ENCODE results near the gene ABCA6.

The ABCA6 gene

GRCh38 chr17:69060822-69061221, 80.9 kb downstream of the ABCA6 start, which contains the start of gene ABCA9:
Gene ABCA9, minus strand, starts transcription at chr17:69060927. Its CDS starts 9,801 bp downstream, at chr17:69051126.
- Histone ChIP-seq H3K9me3 (replicated peaks in 1 of 2; ENCODE audit: control insufficient read depth in 2 of 2, insufficient read depth in 1 of 2, low read depth in 1 of 2, low read length in 2 of 2) (peaks cover 0 to 4% of the 10 kb centered on the region in 2 donors), H3K4me1 (ENCODE audit: control insufficient read depth in 2 of 2, insufficient read depth in 1 of 2, low read depth in 1 of 2, low read length in 2 of 2) (peaks cover 0 to 10% of the 10 kb centered on the region in 2 donors), H3K4me3 (ENCODE audit: low read length in 2 of 2) (no peak within 1 kb of the TSS), H3K14ac (ENCODE audit: low read length) (no peak within 1 kb of the TSS), H2AFZ (ENCODE audit: low read length) (peak within 1 kb of the TSS; percentile 85), H3K18ac (ENCODE audit: low read length) (no peak within 1 kb of the TSS), H2AK5ac (ENCODE audit: low read depth, low read length) (no peak within 1 kb of the TSS), H4K91ac (ENCODE audit: low read depth, low read length, poor library complexity) (no peak within 1 kb of the TSS), H3K4ac (ENCODE audit: low read length) (no peak within 1 kb of the TSS), H2BK12ac (ENCODE audit: low read length) (no peak within 1 kb of the TSS), H3K27me3 (ENCODE audit: control insufficient read depth in 3 of 3, insufficient read depth in 3 of 3, low read depth in 1 of 3, low read length in 3 of 3) (no peaks in the 10 kb centered on the region), H3K4me2 (ENCODE audit: insufficient read depth, low read length, poor library complexity, severe bottlenecking) (no peak within 1 kb of the TSS), H4K8ac (ENCODE audit: low read depth, low read length) (no peak within 1 kb of the TSS), H2BK120ac (ENCODE audit: low read depth, low read length) (no peak within 1 kb of the TSS), H3K36me3 (replicated peaks in 1 of 2; ENCODE audit: control insufficient read depth in 2 of 2, insufficient read depth in 2 of 2, low read length in 2 of 2) (no peaks in the 10 kb centered on the region), H3K27ac (replicated peaks; ENCODE audit: low read length) (no peak within 1 kb of the TSS), H2BK5ac (ENCODE audit: low read length) (no peak within 1 kb of the TSS), H3K9ac (ENCODE audit: low read depth, low read length, poor library complexity) (no peak within 1 kb of the TSS), H2BK15ac (ENCODE audit: low read length) (no peak within 1 kb of the TSS), H3K79me1 (ENCODE audit: low read depth, low read length) (no peaks in the 10 kb centered on the region), H3K23ac (ENCODE audit: low read depth, low read length, poor library complexity) (no peak within 1 kb of the TSS)
- WGBS, 2 donors (ENCODE audit: extremely low coverage in 2 of 2, insufficient read length in 2 of 2, insufficient replicate concordance in 1 of 2): no CpG with 5 or more reads among the region's 2 CpGs
- DNase-seq (ENCODE audit: low spot score): no peak

- Histone ChIP-seq H4K91ac (ENCODE audit: low read depth, low read length, poor library complexity) (no peak overlapping the region), H3K79me1 (ENCODE audit: low read depth, low read length) (no peaks in the 10 kb centered on the region), H3K36me3 (replicated peaks in 1 of 2; ENCODE audit: control insufficient read depth in 2 of 2, insufficient read depth in 2 of 2, low read length in 2 of 2) (no peaks in the 10 kb centered on the region), H2BK15ac (ENCODE audit: low read length) (no peak overlapping the region), H2BK120ac (ENCODE audit: low read depth, low read length) (no peak overlapping the region), H3K14ac (ENCODE audit: low read length) (no peak overlapping the region), H3K4ac (ENCODE audit: low read length) (no peak overlapping the region), H2AFZ (ENCODE audit: low read length) (peak overlapping the region; percentile 37), H3K9ac (ENCODE audit: low read depth, low read length, poor library complexity) (no peak overlapping the region), H3K18ac (ENCODE audit: low read length) (no peak overlapping the region), H4K8ac (ENCODE audit: low read depth, low read length) (no peak overlapping the region), H3K9me3 (replicated peaks in 1 of 2; ENCODE audit: control insufficient read depth in 2 of 2, insufficient read depth in 1 of 2, low read depth in 1 of 2, low read length in 2 of 2) (peaks cover 0 to 4% of the 10 kb centered on the region in 2 donors), H3K4me1 (ENCODE audit: control insufficient read depth in 2 of 2, insufficient read depth in 1 of 2, low read depth in 1 of 2, low read length in 2 of 2) (peaks cover 0 to 10% of the 10 kb centered on the region in 2 donors), H2BK5ac (ENCODE audit: low read length) (no peak overlapping the region), H3K23ac (ENCODE audit: low read depth, low read length, poor library complexity) (no peak overlapping the region), H3K27ac (replicated peaks; ENCODE audit: low read length) (no peak overlapping the region), H3K27me3 (ENCODE audit: control insufficient read depth in 3 of 3, insufficient read depth in 3 of 3, low read depth in 1 of 3, low read length in 3 of 3) (no peaks in the 10 kb centered on the region), H3K4me2 (ENCODE audit: insufficient read depth, low read length, poor library complexity, severe bottlenecking) (no peak overlapping the region), H2BK12ac (ENCODE audit: low read length) (no peak overlapping the region), H2AK5ac (ENCODE audit: low read depth, low read length) (no peak overlapping the region), H3K4me3 (ENCODE audit: low read length in 2 of 2) (no peak overlapping the region)
- WGBS, 2 donors (ENCODE audit: extremely low coverage in 2 of 2, insufficient read length in 2 of 2, insufficient replicate concordance in 1 of 2): no CpG with 5 or more reads among the region's 7 CpGs
- DNase-seq (ENCODE audit: low spot score): no peak
These were observed 82.1 kb downstream of the ABCA6 start for GRCh38 chr17:69059458-69060175.

- Histone ChIP-seq H2AK5ac (ENCODE audit: low read depth, low read length) (no peak overlapping the region), H3K9me3 (replicated peaks in 1 of 2; ENCODE audit: control insufficient read depth in 2 of 2, insufficient read depth in 1 of 2, low read depth in 1 of 2, low read length in 2 of 2) (peaks cover 0 to 4% of the 10 kb centered on the region in 2 donors), H2BK15ac (ENCODE audit: low read length) (no peak overlapping the region), H2AFZ (ENCODE audit: low read length) (no peak overlapping the region), H2BK120ac (ENCODE audit: low read depth, low read length) (no peak overlapping the region), H3K27ac (replicated peaks; ENCODE audit: low read length) (no peak overlapping the region), H4K8ac (ENCODE audit: low read depth, low read length) (no peak overlapping the region), H3K4ac (ENCODE audit: low read length) (no peak overlapping the region), H4K91ac (ENCODE audit: low read depth, low read length, poor library complexity) (no peak overlapping the region), H3K4me1 (ENCODE audit: control insufficient read depth in 2 of 2, insufficient read depth in 1 of 2, low read depth in 1 of 2, low read length in 2 of 2) (peaks cover 0 to 10% of the 10 kb centered on the region in 2 donors), H3K79me1 (ENCODE audit: low read depth, low read length) (no peaks in the 10 kb centered on the region), H2BK5ac (ENCODE audit: low read length) (no peak overlapping the region), H3K18ac (ENCODE audit: low read length) (no peak overlapping the region), H2BK12ac (ENCODE audit: low read length) (no peak overlapping the region), H3K36me3 (replicated peaks in 1 of 2; ENCODE audit: control insufficient read depth in 2 of 2, insufficient read depth in 2 of 2, low read length in 2 of 2) (no peaks in the 10 kb centered on the region), H3K4me3 (ENCODE audit: low read length in 2 of 2) (no peak overlapping the region), H3K4me2 (ENCODE audit: insufficient read depth, low read length, poor library complexity, severe bottlenecking) (no peak overlapping the region), H3K27me3 (ENCODE audit: control insufficient read depth in 3 of 3, insufficient read depth in 3 of 3, low read depth in 1 of 3, low read length in 3 of 3) (no peaks in the 10 kb centered on the region), H3K9ac (ENCODE audit: low read depth, low read length, poor library complexity) (no peak overlapping the region), H3K14ac (ENCODE audit: low read length) (no peak overlapping the region), H3K23ac (ENCODE audit: low read depth, low read length, poor library complexity) (no peak overlapping the region)
- no peak for DNase-seq (ENCODE audit: low spot score)
- no CpG with 5 or more reads among the region's 1 CpG for WGBS, 2 donors (ENCODE audit: extremely low coverage in 2 of 2, insufficient read length in 2 of 2, insufficient replicate concordance in 1 of 2)
These were observed 83.5 kb downstream of the ABCA6 start for GRCh38 chr17:69058165-69058564.

GRCh38 chr17:69057280-69057679, 84.4 kb downstream of the ABCA6 start:
- H3K18ac ChIP-seq (ENCODE audit: low read length): no peak overlapping the region
- peaks cover 0 to 10% of the 10 kb centered on the region in 2 donors for H3K4me1 ChIP-seq (ENCODE audit: control insufficient read depth in 2 of 2, insufficient read depth in 1 of 2, low read depth in 1 of 2, low read length in 2 of 2)
- no peak overlapping the region for H4K8ac ChIP-seq (ENCODE audit: low read depth, low read length)
- H3K23ac ChIP-seq (ENCODE audit: low read depth, low read length, poor library complexity): no peak overlapping the region
- no peaks in the 10 kb centered on the region for H3K27me3 ChIP-seq (ENCODE audit: control insufficient read depth in 3 of 3, insufficient read depth in 3 of 3, low read depth in 1 of 3, low read length in 3 of 3)
- DNase-seq (ENCODE audit: low spot score): no peak
- H2BK12ac ChIP-seq (ENCODE audit: low read length): no peak overlapping the region
- no peak overlapping the region for H3K14ac ChIP-seq (ENCODE audit: low read length)
- no peak overlapping the region for H3K4me2 ChIP-seq (ENCODE audit: insufficient read depth, low read length, poor library complexity, severe bottlenecking)
- no peak overlapping the region for H2BK120ac ChIP-seq (ENCODE audit: low read depth, low read length)
- H3K27ac ChIP-seq (replicated peaks; ENCODE audit: low read length): no peak overlapping the region
- H4K91ac ChIP-seq (ENCODE audit: low read depth, low read length, poor library complexity): no peak overlapping the region
- H2BK15ac ChIP-seq (ENCODE audit: low read length): no peak overlapping the region
- H2BK5ac ChIP-seq (ENCODE audit: low read length): no peak overlapping the region
- H3K36me3 ChIP-seq (replicated peaks in 1 of 2; ENCODE audit: control insufficient read depth in 2 of 2, insufficient read depth in 2 of 2, low read length in 2 of 2): no peaks in the 10 kb centered on the region
- WGBS, 2 donors (ENCODE audit: extremely low coverage in 2 of 2, insufficient read length in 2 of 2, insufficient replicate concordance in 1 of 2): no CpG with 5 or more reads among the region's 1 CpG
- H3K4me3 ChIP-seq (ENCODE audit: low read length in 2 of 2): no peak overlapping the region
- H2AFZ ChIP-seq (ENCODE audit: low read length): no peak overlapping the region
- H3K9me3 ChIP-seq (replicated peaks in 1 of 2; ENCODE audit: control insufficient read depth in 2 of 2, insufficient read depth in 1 of 2, low read depth in 1 of 2, low read length in 2 of 2): peaks cover 0 to 4% of the 10 kb centered on the region in 2 donors
- no peak overlapping the region for H2AK5ac ChIP-seq (ENCODE audit: low read depth, low read length)
- no peak overlapping the region for H3K4ac ChIP-seq (ENCODE audit: low read length)
- no peak overlapping the region for H3K9ac ChIP-seq (ENCODE audit: low read depth, low read length, poor library complexity)
- no peaks in the 10 kb centered on the region for H3K79me1 ChIP-seq (ENCODE audit: low read depth, low read length)

All from neuronal stem cell (in vitro differentiated cells).